HG03571 (cell line): ENCODE results near the gene FAM47A.

Source experiments
- ATAC-seq: cut with Tn5 transposase; IDR thresholded peaks from one replicate; pipeline ENCODE4 v1.9.1; 2021; ENCODE audit not compliant: unreplicated experiment

Gene FAM47A

GRCh38 chrX:34132028-34132427 lies at the start of gene FAM47A:
Gene FAM47A, minus strand, starts transcription at chrX:34132314. Its CDS starts 36 bp downstream, at chrX:34132278.
- no peak for ATAC-seq

GRCh38 chrX:34147345-34147744 lies 15.2 kb upstream of the FAM47A start:
- no peak for ATAC-seq

- ATAC-seq, result no peak
These were observed 14.8 kb upstream of the FAM47A start for GRCh38 chrX:34146906-34147305.

GRCh38 chrX:34144246-34144645 lies 12.1 kb upstream of the FAM47A start:
- ATAC-seq, result no peak

- no peak for ATAC-seq
These were observed 8.7 kb upstream of the FAM47A start for GRCh38 chrX:34140816-34141215.

GRCh38 chrX:34130980-34131744 lies 952 bp downstream of the FAM47A start:
- no peak for ATAC-seq

GRCh38 chrX:34130501-34130900 lies 1.6 kb downstream of the FAM47A start:
- no peak for ATAC-seq

- no peak for ATAC-seq
These were observed 6.1 kb downstream of the FAM47A start for GRCh38 chrX:34126011-34126410.

- no peak for ATAC-seq
These were observed 13.0 kb downstream of the FAM47A start for GRCh38 chrX:34119122-34119521.

- ATAC-seq, result no peak
These were observed 19.7 kb downstream of the FAM47A start for GRCh38 chrX:34112459-34112858.
